SH-SY5Y (cell line): ENCODE data around the gene FSTL4.

Experiments used
- GATA2 ChIP-seq: IDR thresholded peaks from 2 replicates; pipeline ENCODE4 v1.6.1; 2011; ENCODE audit warnings: mild to moderate bottlenecking, low read depth, low read length
- GATA3 ChIP-seq: IDR thresholded peaks from 2 replicates; pipeline ENCODE4 v1.6.1; 2011; ENCODE audit warnings: low read depth, mild to moderate bottlenecking, low read length, moderate library complexity

DNA sequence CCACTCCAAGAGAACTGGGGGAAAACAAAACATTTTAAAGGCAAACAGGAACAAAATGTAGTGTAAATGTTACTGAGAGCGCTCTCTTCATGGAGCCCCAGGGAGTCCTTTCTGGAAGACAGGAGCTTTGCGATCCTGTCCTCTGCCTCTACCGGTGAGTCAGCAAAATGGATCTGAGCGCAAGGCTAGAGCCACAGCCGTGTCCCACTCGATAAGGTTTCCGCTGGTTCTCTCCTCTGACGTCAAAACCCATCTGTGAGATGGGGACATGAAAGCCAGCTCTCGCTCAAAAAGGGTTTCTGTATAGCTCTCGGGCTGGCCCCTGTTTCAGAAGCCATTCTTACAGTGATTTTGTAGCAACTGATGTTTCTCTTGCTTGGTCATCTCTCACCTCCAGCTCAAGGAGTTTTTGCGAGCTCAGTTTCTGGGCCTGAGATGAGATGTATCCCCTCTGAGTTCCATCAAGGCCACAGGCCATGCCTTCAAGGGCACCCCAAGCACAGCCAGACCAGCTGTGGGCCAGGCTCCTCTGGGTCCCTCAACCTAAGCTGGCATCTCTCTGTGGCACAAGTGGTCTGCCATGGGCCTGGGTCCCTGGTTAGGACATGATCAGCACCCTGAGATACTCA, 101.6 kb downstream of the FSTL4 start:
- no peak for TF ChIP-seq GATA3
- no peak for TF ChIP-seq GATA2
